Articular chondrocyte of knee joint (primary cell): ENCODE measurements around the gene IFNL2. TPM values are rescaled to one million over a fixed set of nuclear protein-coding genes. Genes with fewer than 3 reads are reported as not detected.

Experiments used
- total RNA-seq: library from RNA; depleted of rRNA; stranded (reverse); fragments of >200 nt; gene quantifications from 2 replicates; pipeline ENCODE4 v1.2.3, GENCODE V29; 2012

IFNL2 gene
- total RNA-seq, result not detected in 2 replicates

GRCh38 chr19:39268085-39268484, at the start of gene IFNL2:
Gene IFNL2 (plus strand): TSS chr19:39268396. CDS start chr19:39268569, 173 bp downstream.

GRCh38 chr19:39244410-39245100, 23.6 kb upstream of the IFNL2 start, which contains the start of gene IFNL3:
Gene IFNL3 (minus strand): TSS chr19:39245006. CDS start chr19:39244967, 39 bp downstream.

GRCh38 chr19:39248806-39249205, 19.4 kb upstream of the IFNL2 start, which contains the start of gene IFNL4:
Gene IFNL4 (minus strand): TSS chr19:39248856.

GRCh38 chr19:39296055-39296645, 28.0 kb downstream of the IFNL2 start, which contains the start of gene IFNL1:
Gene IFNL1 (plus strand): TSS chr19:39296407. CDS start chr19:39296422, 15 bp downstream.

Other genes with a start within 250 kb of the IFNL2 start
- gene FBXO27, start 235.8 kb upstream of the IFNL2 start, total RNA-seq, result 1.8 and 6.7 TPM in 2 replicates
- gene ACP7, start 184.0 kb upstream of the IFNL2 start, total RNA-seq, result not detected in 2 replicates
- gene PAK4, start 142.6 kb upstream of the IFNL2 start, total RNA-seq, result 8.2 and 11.0 TPM in 2 replicates
- gene NCCRP1, start 71.4 kb upstream of the IFNL2 start, total RNA-seq, result 0.13 TPM in 1 of 2 replicates, not detected in the other
- gene SYCN, start 64.1 kb upstream of the IFNL2 start, total RNA-seq, result not detected in 2 replicates
- gene IFNL3, start 23.4 kb upstream of the IFNL2 start, total RNA-seq, result not detected in 2 replicates
- gene IFNL4, start 19.5 kb upstream of the IFNL2 start, total RNA-seq, result not detected in 2 replicates
- not detected in 2 replicates for gene IFNL1, start 28.0 kb downstream of the IFNL2 start, total RNA-seq
- 0.11 and 0.13 TPM in 2 replicates for gene LRFN1, start 52.5 kb downstream of the IFNL2 start, total RNA-seq
- gene GMFG, start 67.6 kb downstream of the IFNL2 start, total RNA-seq, result not detected in 2 replicates
- gene SAMD4B, start 74.0 kb downstream of the IFNL2 start, total RNA-seq, result 47.0 and 52.7 TPM in 2 replicates
- gene PAF1, start 122.7 kb downstream of the IFNL2 start, total RNA-seq, result 30.4 and 38.5 TPM in 2 replicates
- 25.6 and 28.4 TPM in 2 replicates for gene MED29, start 123.0 kb downstream of the IFNL2 start, total RNA-seq
- gene ZFP36, start 138.5 kb downstream of the IFNL2 start, total RNA-seq, result 14.2 and 24.2 TPM in 2 replicates
- 8.8 and 11.6 TPM in 2 replicates for gene PLEKHG2, start 144.3 kb downstream of the IFNL2 start, total RNA-seq
- 92.2 and 134 TPM in 2 replicates for gene RPS16, start 167.6 kb downstream of the IFNL2 start, total RNA-seq
- 74.3 and 98.4 TPM in 2 replicates for gene SUPT5H, start 177.2 kb downstream of the IFNL2 start, total RNA-seq
- 39.0 and 39.7 TPM in 2 replicates for gene TIMM50, start 212.4 kb downstream of the IFNL2 start, total RNA-seq
- gene DLL3, start 230.6 kb downstream of the IFNL2 start, total RNA-seq, result 0.11 and 0.13 TPM in 2 replicates
- not detected in 2 replicates for gene SELENOV, start 246.7 kb downstream of the IFNL2 start, total RNA-seq